GM12878 (cell line): Measurements from ENCODE around the gene BUD23. TPM values are rescaled to one million over a fixed set of nuclear protein-coding genes. Genes with fewer than 3 reads are reported as not detected.

Experiments
- ATAC-seq: fragments of 200-7000 bp; cut with Tn5 transposase; 3 replicates; pipeline ENCODE4 v1.9.1; 2020; ENCODE audit warnings: mild to moderate bottlenecking, moderate library complexity
- BruUV-seq: library from RNA; stranded (reverse); fragments of 400-500 nt; replicated peaks from 2 replicates; lab custom pipeline; 2021; lab: Mats Ljungman, UMichigan
- CTCF ChIA-PET: fragments of 300-600 bp; sonication (Branson Sonifier 250); formaldehyde crosslinking; extraction: SDS; loops from one replicate; lab custom pipeline; 2021; ENCODE audit warnings: inconsistent platforms; lab: Yijun Ruan, JAX
- POLR2A ChIA-PET: fragments of 350-600 bp; formaldehyde crosslinking; extraction: SDS; loops from one replicate; lab custom pipeline; 2021; ENCODE audit warnings: inconsistent platforms; lab: Charles Lee
- RAD21 ChIA-PET: fragments of 300-600 bp; sonication (Branson Sonifier 250); formaldehyde crosslinking; loops from one replicate; lab custom pipeline; 2023; ENCODE audit warnings: antibody characterized with exemption; ENCODE audit not compliant: unreplicated experiment; lab: Charles Lee
- SMC1A ChIA-PET: fragments of 300-600 bp; sonication (Branson Sonifier 250); formaldehyde crosslinking; loops from one replicate; lab custom pipeline; 2023; ENCODE audit not compliant: unreplicated experiment, uncharacterized antibody; lab: Charles Lee
- DNase-seq: peaks from one replicate; pipeline ENCODE4 v3.0.0-alpha.2; 2011; ENCODE audit warnings: low read depth, low spot score
- FAIRE-seq: peaks from 3 replicates; lab custom pipeline; 2011; peaks lifted over from hg19 to GRCh38; lab: Jason Lieb, UNC
- H2AFZ ChIP-seq: 2 replicates; pipeline ENCODE4 v1.6.0; 2011; ENCODE audit warnings: low read depth, low read length, control low read depth; ENCODE audit not compliant: control insufficient read depth
- H3K27ac ChIP-seq: 2 replicates; pipeline ENCODE4 v1.5.1; 2011; ENCODE audit warnings: control low read depth; ENCODE audit not compliant: control insufficient read depth, insufficient read depth
- H3K27me3 ChIP-seq, 2 experiments: replicated peaks in 1 of 2; 2 replicates each; pipeline versions ENCODE4 v1.6.0 to v1.6.1; 2011; ENCODE audit warnings: low read length in 1 of 2; ENCODE audit not compliant: control insufficient read depth in 2 of 2, insufficient read depth in 2 of 2
- H3K36me3 ChIP-seq, 2 experiments: 2 replicates each; pipeline ENCODE4 v1.5.1; 2011; ENCODE audit warnings: low read length in 1 of 2; ENCODE audit not compliant: control insufficient read depth in 2 of 2, insufficient read depth in 2 of 2
- H3K4me1 ChIP-seq: 2 replicates; pipeline ENCODE4 v1.6.1; 2011; ENCODE audit warnings: mild to moderate bottlenecking, low read length, moderate library complexity, mixed read lengths; ENCODE audit not compliant: control insufficient read depth, insufficient read depth
- H3K4me2 ChIP-seq: 2 replicates; pipeline ENCODE4 v1.6.0; 2011; ENCODE audit warnings: control low read depth; ENCODE audit not compliant: control insufficient read depth, insufficient read depth
- H3K4me3 ChIP-seq: fragments of 200-600 bp; sonication (generic); 2 replicates; pipeline ENCODE4 v1.5.1; 2016
- H3K79me2 ChIP-seq: 2 replicates; pipeline ENCODE4 v1.6.0; 2011; ENCODE audit warnings: low read length; ENCODE audit not compliant: control insufficient read depth, insufficient read depth
- H3K9ac ChIP-seq: 2 replicates; pipeline ENCODE4 v1.8.0; 2011; ENCODE audit warnings: low read length, control low read depth, mixed read lengths; ENCODE audit not compliant: control insufficient read depth, insufficient read depth
- H3K9me3 ChIP-seq: replicated peaks from 3 replicates; pipeline ENCODE4 v1.5.1; 2011; ENCODE audit warnings: mild to moderate bottlenecking, low read length; ENCODE audit not compliant: control insufficient read depth, insufficient read depth
- H4K20me1 ChIP-seq: 2 replicates; pipeline ENCODE4 v1.6.0; 2011; ENCODE audit not compliant: control insufficient read depth, insufficient read depth
- BHLHE40 ChIP-seq, 2 experiments: fragments of 450-650 bp in 1 of 2; IDR thresholded peaks; 2 replicates each; pipeline ENCODE4 v1.6.1; 2011 to 2017; ENCODE audit warnings: low read depth in 2 of 2, borderline replicate concordance in 1 of 2, improper control_type of control experiment in 1 of 2, low read length in 1 of 2, mild to moderate bottlenecking in 1 of 2
- CBX3 ChIP-seq: fragments of 200-600 bp; sonication (generic); IDR thresholded peaks from 2 replicates; pipeline ENCODE4 v1.6.1; 2016; ENCODE audit warnings: low read depth, borderline replicate concordance
- CEBPB ChIP-seq, 2 experiments: fragments of 150-350 bp in 1 of 2; IDR thresholded peaks; 2 replicates each; pipeline ENCODE4 v1.6.1; 2012 to 2014; ENCODE audit warnings: low read depth in 2 of 2, low read length in 2 of 2, borderline replicate concordance in 1 of 2, inconsistent platforms in 1 of 2
- EGR1 ChIP-seq, 2 experiments: IDR thresholded peaks; 1 replicate in 1 of 2; 2 replicates in 1 of 2; pipeline ENCODE4 v1.6.1; 2011 to 2012; ENCODE audit warnings: low read depth in 2 of 2, low read length in 2 of 2, borderline replicate concordance in 1 of 2, mild to moderate bottlenecking in 1 of 2, moderate library complexity in 1 of 2
- HDGF ChIP-seq: fragments of 450-650 bp; IDR thresholded peaks from 2 replicates; pipeline ENCODE4 v1.6.1; 2016; ENCODE audit warnings: antibody characterized with exemption
- IKZF1 ChIP-seq: fragments of 450-650 bp; conservative IDR thresholded peaks from 2 replicates; pipeline ENCODE4 v1.6.1; 2017; ENCODE audit warnings: antibody characterized with exemption, mild to moderate bottlenecking
- KDM1A ChIP-seq: fragments of 200-600 bp; sonication (generic); IDR thresholded peaks from 2 replicates; pipeline ENCODE4 v1.6.1; 2016; ENCODE audit warnings: borderline replicate concordance
- MEF2B ChIP-seq: fragments of 450-650 bp; IDR thresholded peaks from 2 replicates; pipeline ENCODE4 v1.6.1; 2018; ENCODE audit warnings: mild to moderate bottlenecking, moderate library complexity; ENCODE audit not compliant: partially characterized antibody, poor library complexity, severe bottlenecking
- NBN ChIP-seq: fragments of 450-650 bp; IDR thresholded peaks from 2 replicates; pipeline ENCODE4 v1.6.1; 2016
- NFIC ChIP-seq: IDR thresholded peaks from 2 replicates; pipeline ENCODE4 v1.6.1; 2012; ENCODE audit warnings: low read depth, mild to moderate bottlenecking, inconsistent platforms, low read length, moderate library complexity
- PAX8 ChIP-seq: fragments of 450-650 bp; IDR thresholded peaks from 2 replicates; pipeline ENCODE4 v1.6.1; 2017; ENCODE audit warnings: mild to moderate bottlenecking, moderate library complexity
- PKNOX1 ChIP-seq: fragments of 450-650 bp; IDR thresholded peaks from 2 replicates; pipeline ENCODE4 v1.6.1; 2016; ENCODE audit warnings: mild to moderate bottlenecking
- POLR2AphosphoS5 ChIP-seq: IDR thresholded peaks from 2 replicates; pipeline ENCODE4 v1.6.1; 2011; ENCODE audit warnings: mild to moderate bottlenecking, low read length, inconsistent platforms
- SMARCA5 ChIP-seq: fragments of 450-650 bp; IDR thresholded peaks from 2 replicates; pipeline ENCODE4 v1.6.1; 2017; ENCODE audit warnings: mild to moderate bottlenecking
- SMC3 ChIP-seq: IDR thresholded peaks from 2 replicates; pipeline ENCODE4 v1.6.1; 2011; ENCODE audit warnings: low read length, improper control_type of control experiment, borderline replicate concordance
- SP1 ChIP-seq: IDR thresholded peaks from one replicate; pipeline ENCODE4 v1.6.1; 2011; ENCODE audit warnings: low read depth, low read length
- SPI1 ChIP-seq: IDR thresholded peaks from 2 replicates; pipeline ENCODE4 v1.6.1; 2011; ENCODE audit warnings: low read depth, mild to moderate bottlenecking, low read length, moderate library complexity, borderline replicate concordance; ENCODE audit not compliant: insufficient read depth
- TCF7 ChIP-seq: IDR thresholded peaks from 2 replicates; pipeline ENCODE4 v1.6.1; 2014; ENCODE audit warnings: antibody characterized with exemption, borderline replicate concordance
- USF1 ChIP-seq: IDR thresholded peaks from 2 replicates; pipeline ENCODE4 v1.6.1; 2011; ENCODE audit warnings: borderline replicate concordance, low read depth, mild to moderate bottlenecking, moderate library complexity, mixed read lengths, low read length; ENCODE audit not compliant: insufficient read depth; ENCODE audit errors: extremely low read length
- YY1 ChIP-seq: IDR thresholded peaks from 2 replicates; pipeline ENCODE4 v1.6.1; 2011; ENCODE audit warnings: low read depth, mild to moderate bottlenecking, low read length
- ZBED1 ChIP-seq: IDR thresholded peaks from 2 replicates; pipeline ENCODE4 v1.6.1; 2016; ENCODE audit warnings: borderline replicate concordance
- ZNF207 ChIP-seq: fragments of 450-650 bp; IDR thresholded peaks from 2 replicates; pipeline ENCODE4 v1.6.1; 2014; ENCODE audit warnings: antibody characterized with exemption, mild to moderate bottlenecking, borderline replicate concordance
- WGBS: methylation state at CpG from one replicate; pipeline ENCODE4 v1.1.6; 2016; ENCODE audit warnings: low lambda C conversion rate; ENCODE audit not compliant: insufficient replicate concordance, insufficient coverage; ENCODE audit errors: missing lambda C conversion rate; 5-methylcytosine and 5-hydroxymethylcytosine counted together
- in situ Hi-C: fragments of 300-500 bp; cut with MboI; formaldehyde crosslinking; loops from 9 replicates; pipeline ENCODE4 v1.14.3; 2018; ENCODE audit warnings: mixed read lengths
- intact Hi-C: fragments of 100-400 bp; cut with micrococcal nuclease; formaldehyde crosslinking; loops from one replicate; pipeline ENCODE4 v1.14.2; 2022; ENCODE audit not compliant: unreplicated experiment
- polyA plus RNA-seq, 11 experiments: library from polyadenylated mRNA; depleted of rRNA in 4 of 11; unstranded in 6 of 11; stranded (reverse) in 5 of 11; fragments of >200 nt; fragmentation: Nextera tagmentation in 4 of 11; fragmentation: Illumina TruSeq in 1 of 11; extraction: Ambion mirVana in 4 of 11; extraction: Trizol in 1 of 11; gene quantifications; 1 replicate in 1 of 11; 2 replicates in 10 of 11; pipeline versions ENCODE4 v1.2.1 to v1.2.3, GENCODE V29; 2011 to 2016; ENCODE audit warnings: inconsistent platforms in 2 of 11, missing spikeins in 2 of 11, low read depth in 1 of 11
- total RNA-seq, 4 experiments: library from RNA; depleted of rRNA in 3 of 4; stranded (reverse); fragments of >200 nt in 3 of 4; fragmentation: Illumina TruSeq in 1 of 4; extraction: Trizol in 1 of 4; gene quantifications; 2 replicates each; pipeline versions ENCODE4 v1.2.1 to v1.2.3, GENCODE V29; 2013 to 2021

BUD23 gene
- total and polyA plus RNA-seq, 10 of the 15 experiments (the other 5 are each of a cell fraction or from before 2014, with no cell fraction given): 36.4 to 138 (median 99.5) TPM

- Histone ChIP-seq H2AFZ (peak overlapping the region; percentile 2; the same call in 1 of the 2 replicates), H4K20me1 (no peaks in the 10 kb centered on the region), H3K4me2 (no peak overlapping the region), H3K79me2 (no peaks in the 10 kb centered on the region; the same call in 1 of the 2 replicates), H3K36me3 (peaks cover 0 to 8% of the 10 kb centered on the region in 2 experiments; a peak in 3 of 4 replicates), H3K27ac (no peak overlapping the region), H3K4me1 (no peaks in the 10 kb centered on the region; the same call in 1 of the 2 replicates), H3K9ac (no peak overlapping the region), H3K9me3 (no peaks in the 10 kb centered on the region), H3K27me3 (no peaks in the 10 kb centered on the region), H3K4me3 (no peak overlapping the region)
- BruUV-seq: no TSS peak
- WGBS: 45% methylated on average over 16 of the region's 16 CpGs
- CTCF ChIA-PET: interaction anchor here (0.6 to 3.8 kb wide), 24 partner anchors 10 to 819 kb away, joined by 3 to 21 read pairs (median 3); no protein-coding TSS in a partner anchor
- POLR2A ChIA-PET: no interaction called here
- intact Hi-C loops (loop anchor here (2.0 to 10.0 kb wide), 3 partner anchors 120 to 210 kb away; partner anchors contain the start of gene BAZ1B), in situ Hi-C loops (loop anchor here (5.0 kb wide), 1 partner anchor 128 kb away; no protein-coding TSS in a partner anchor)
- peak; percentile 74 for ATAC-seq
- peak; percentile 49 for DNase-seq
- SMC1A ChIA-PET: interaction anchor here (0.7 to 3.8 kb wide), 7 partner anchors 34 to 230 kb away, joined by 3 to 13 read pairs (median 3); partner anchors contain the start of gene TBL2
- FAIRE-seq: peak; percentile 98
- RAD21 ChIA-PET: interaction anchor here (0.6 to 2.1 kb wide), 7 partner anchors 9 to 352 kb away, joined by 3 to 13 read pairs (median 3); partner anchors contain the start of genes MLXIPL and TBL2
- TF ChIP-seq SPI1 (no peak), PKNOX1 (peak; percentile 91), NFIC (no peak), SMC3 (peak; percentile 49; the same call in 1 of the 2 replicates), MEF2B (no peak), ZNF207 (peak; percentile 30; the same call in 1 of the 2 replicates), KDM1A (no peak), POLR2AphosphoS5 (0 out of 2 replicates have a peak, but pooled peaks have one; percentile 33), SMARCA5 (peak; percentile 81), TCF7 (no peak), YY1 (peak; percentile 58; the same call in 1 of the 2 replicates), CBX3 (no peak), SP1 (peak; percentile 20), IKZF1 (0 out of 2 replicates have a peak, but pooled peaks have one; percentile 25), BHLHE40 (IDR thresholded peaks at IDR 0.05; ENCODE audit: borderline replicate concordance in 1 of 2, low read depth in 2 of 2, low read length in 1 of 2) (peak in 1 of 2 experiments; percentile 48; a peak in 1 of 4 replicates), ZBED1 (no peak), CEBPB (IDR thresholded peaks at IDR 0.05; ENCODE audit: borderline replicate concordance in 1 of 2, low read depth in 2 of 2, low read length in 2 of 2) (no peak), PAX8 (no peak), NBN (0 out of 2 replicates have a peak, but pooled peaks have one; percentile 24), HDGF (no peak), USF1 (no peak), EGR1 (IDR thresholded peaks at IDR 0.05; ENCODE audit: borderline replicate concordance in 1 of 2, low read depth in 2 of 2, low read length in 2 of 2) (no peak)
Measured at GRCh38 chr7:73734619-73735527, 51.5 kb downstream of the BUD23 start.
